CD4-positive, CD25-positive, alpha-beta regulatory T cell (primary cell): ENCODE data around the gene SUSD5. TPM values are rescaled to one million over a fixed set of nuclear protein-coding genes. Genes with fewer than 3 reads are reported as not detected.

Experiments used
- ATAC-seq, 2 donors: fragments of 150-1000 bp; cut with Tn5 transposase; one replicate each; pipeline ENCODE4 v1.10.0; 2021; ENCODE audit warnings: low read depth in 2 of 2, moderate number of reproducible peaks in 2 of 2, moderate library complexity in 1 of 2
- DNase-seq, 3 donors: peaks; one replicate each; pipeline versions ENCODE4 v3.0.0 to v3.0.0-alpha.2; 2012 to 2022; ENCODE audit warnings: mixed read lengths in 1 of 3
- H3K27ac ChIP-seq: one replicate; pipeline ENCODE4 v1.7.0; 2013; ENCODE audit warnings: mild to moderate bottlenecking, low read length; ENCODE audit not compliant: insufficient read depth, poor library complexity, severe bottlenecking
- H3K27me3 ChIP-seq: one replicate; pipeline ENCODE4 v1.7.0; 2013; ENCODE audit warnings: low read length; ENCODE audit not compliant: control insufficient read depth, insufficient read depth
- H3K36me3 ChIP-seq: one replicate; pipeline ENCODE4 v1.7.0; 2013; ENCODE audit warnings: mild to moderate bottlenecking, low read length, moderate library complexity; ENCODE audit not compliant: control insufficient read depth, insufficient read depth
- H3K4me1 ChIP-seq: 2 replicates; pipeline ENCODE4 v1.7.0; 2013; ENCODE audit warnings: mild to moderate bottlenecking, low read length; ENCODE audit not compliant: insufficient read depth, control insufficient read depth, poor library complexity, severe bottlenecking
- H3K4me3 ChIP-seq: one replicate; pipeline ENCODE4 v1.7.0; 2013; ENCODE audit warnings: low read depth, mild to moderate bottlenecking, low read length, moderate library complexity
- H3K9me3 ChIP-seq, 2 experiments: 1 replicate in 1 of 2; 2 replicates in 1 of 2; pipeline ENCODE4 v1.7.0; 2013; ENCODE audit warnings: low read length in 2 of 2, mild to moderate bottlenecking in 1 of 2, moderate library complexity in 1 of 2; ENCODE audit not compliant: control insufficient read depth in 2 of 2
- H3K27ac Mint-ChIP-seq, 3 donors: one replicate each; pipeline ENCODE4 v1.8.0; 2020 to 2022; ENCODE audit warnings: mild to moderate bottlenecking in 3 of 3, mixed read lengths in 3 of 3, moderate library complexity in 2 of 3
- H3K27me3 Mint-ChIP-seq: one replicate; pipeline ENCODE4 v1.8.0; 2022; ENCODE audit warnings: mild to moderate bottlenecking, mixed read lengths
- H3K36me3 Mint-ChIP-seq: one replicate; pipeline ENCODE4 v1.8.0; 2020; ENCODE audit warnings: mixed read lengths
- H3K4me1 Mint-ChIP-seq, 4 donors: one replicate each; pipeline ENCODE4 v1.8.0; 2020 to 2022; ENCODE audit warnings: mixed read lengths in 4 of 4, mild to moderate bottlenecking in 1 of 4
- H3K4me3 Mint-ChIP-seq, 4 donors: one replicate each; pipeline ENCODE4 v1.8.0; 2020 to 2022; ENCODE audit warnings: mild to moderate bottlenecking in 4 of 4, mixed read lengths in 4 of 4, moderate library complexity in 3 of 4
- H3K9me3 Mint-ChIP-seq, 7 donors: one replicate each; pipeline ENCODE4 v1.8.0; 2020 to 2022; ENCODE audit warnings: mixed read lengths in 7 of 7, mild to moderate bottlenecking in 3 of 7, moderate library complexity in 2 of 7
- polyA plus RNA-seq, 4 donors: library from polyadenylated mRNA; unstranded; fragments of 300-500 nt; fragmentation: Illumina TruSeq; gene quantifications; one replicate each; pipeline ENCODE4 v1.2.3, GENCODE V29; 2021
- total RNA-seq: library from RNA; stranded (reverse); gene quantifications from one replicate; pipeline ENCODE4 v1.2.3, GENCODE V29; 2022

SUSD5 gene
- total and polyA plus RNA-seq, 5 donors from 2014 or later, result 0.22 to 0.28 (median 0.25) TPM; not detected in 2

- H3K27ac Mint-ChIP-seq, result no peak overlapping the region
- Histone ChIP-seq H3K36me3 (no peaks in the 10 kb centered on the region), H3K4me1 (no peaks in the 10 kb centered on the region), H3K9me3 (no peaks in the 10 kb centered on the region), H3K27ac (no peak overlapping the region), H3K27me3 (peaks cover 38% of the 10 kb centered on the region), H3K4me3 (no peak overlapping the region)
- ATAC-seq, result no peak
- H3K4me1 Mint-ChIP-seq, result peaks cover 0 to 9% (median 2%) of the 10 kb centered on the region in 4 donors
- no peak overlapping the region for H3K4me3 Mint-ChIP-seq
- H3K27me3 Mint-ChIP-seq, result peaks cover 58% of the 10 kb centered on the region
- H3K9me3 Mint-ChIP-seq, result peaks cover 0 to 6% (median 0%) of the 10 kb centered on the region in 7 donors
- no peaks in the 10 kb centered on the region for H3K36me3 Mint-ChIP-seq
- no peak for DNase-seq
Observed at GRCh38 chr3:33215739-33216138, 2.9 kb downstream of the SUSD5 start.

GRCh38 chr3:33212406-33212805 is 6.2 kb downstream of the SUSD5 start:
- H3K4me3 Mint-ChIP-seq, result no peak overlapping the region
- Histone ChIP-seq H3K27me3 (peaks cover 34% of the 10 kb centered on the region), H3K4me3 (no peak overlapping the region), H3K36me3 (no peaks in the 10 kb centered on the region), H3K4me1 (no peaks in the 10 kb centered on the region), H3K9me3 (peaks cover 6% of the 10 kb centered on the region in 2 experiments), H3K27ac (no peak overlapping the region)
- no peaks in the 10 kb centered on the region for H3K36me3 Mint-ChIP-seq
- H3K27me3 Mint-ChIP-seq, result peaks cover 50% of the 10 kb centered on the region
- peaks cover 0 to 14% (median 7%) of the 10 kb centered on the region in 7 donors for H3K9me3 Mint-ChIP-seq
- no peak overlapping the region for H3K27ac Mint-ChIP-seq
- no peaks in the 10 kb centered on the region for H3K4me1 Mint-ChIP-seq
- no peak for ATAC-seq
- DNase-seq, result no peak

- ATAC-seq (no peak), DNase-seq (no peak)
- H3K27ac ChIP-seq, result no peak overlapping the region
- peaks cover 26% of the 10 kb centered on the region for H3K27me3 ChIP-seq
- H3K4me1 ChIP-seq, result no peaks in the 10 kb centered on the region
- no peaks in the 10 kb centered on the region for H3K36me3 ChIP-seq
- Mint-ChIP-seq H3K27ac (no peak overlapping the region), H3K9me3 (peaks cover 0 to 14% (median 6%) of the 10 kb centered on the region in 7 donors), H3K4me3 (no peak overlapping the region), H3K36me3 (no peaks in the 10 kb centered on the region), H3K27me3 (peaks cover 46% of the 10 kb centered on the region), H3K4me1 (no peaks in the 10 kb centered on the region)
- H3K9me3 ChIP-seq, result peaks cover 6% of the 10 kb centered on the region in 2 experiments
- H3K4me3 ChIP-seq, result no peak overlapping the region
Observed at GRCh38 chr3:33211444-33211843, 7.2 kb downstream of the SUSD5 start.

- Histone ChIP-seq H3K36me3 (no peaks in the 10 kb centered on the region), H3K9me3 (peaks cover 6% of the 10 kb centered on the region in 2 experiments), H3K4me3 (no peak overlapping the region), H3K27me3 (peaks cover 12% of the 10 kb centered on the region), H3K27ac (no peak overlapping the region), H3K4me1 (no peaks in the 10 kb centered on the region)
- H3K27me3 Mint-ChIP-seq, result peaks cover 39% of the 10 kb centered on the region
- H3K27ac Mint-ChIP-seq, result peak overlapping the region in 1 of 3 donors; percentile 50
- no peak overlapping the region for H3K4me3 Mint-ChIP-seq
- H3K9me3 Mint-ChIP-seq, result peaks cover 0 to 14% (median 5%) of the 10 kb centered on the region in 7 donors
- no peaks in the 10 kb centered on the region for H3K36me3 Mint-ChIP-seq
- ATAC-seq (no peak), DNase-seq (no peak)
- H3K4me1 Mint-ChIP-seq, result no peaks in the 10 kb centered on the region
Observed at GRCh38 chr3:33209357-33209756, 9.3 kb downstream of the SUSD5 start.

- H3K27me3 Mint-ChIP-seq, result peaks cover 15% of the 10 kb centered on the region
- no peak overlapping the region for H3K4me3 ChIP-seq
- H3K9me3 Mint-ChIP-seq, result peaks cover 0 to 2% (median 0%) of the 10 kb centered on the region in 7 donors
Observed at GRCh38 chr3:33202711-33203457, 15.7 kb downstream of the SUSD5 start.

GRCh38 chr3:33201195-33201594 is 17.4 kb downstream of the SUSD5 start:
- H3K4me1 Mint-ChIP-seq, result no peaks in the 10 kb centered on the region
- H3K27ac ChIP-seq, result no peak overlapping the region

More at GRCh38 chr3:33202711-33203457, 15.7 kb downstream of the SUSD5 start:
- H3K9me3 ChIP-seq, result no peaks in the 10 kb centered on the region
- H3K36me3 ChIP-seq, result no peaks in the 10 kb centered on the region
- no peaks in the 10 kb centered on the region for H3K4me1 Mint-ChIP-seq
- no peak overlapping the region for H3K27ac Mint-ChIP-seq
- H3K36me3 Mint-ChIP-seq, result no peaks in the 10 kb centered on the region
- H3K27me3 ChIP-seq, result peaks cover 2% of the 10 kb centered on the region
- DNase-seq, result no peak
- no peak overlapping the region for H3K4me3 Mint-ChIP-seq
- no peak for ATAC-seq
- H3K4me1 ChIP-seq, result no peaks in the 10 kb centered on the region
- no peak overlapping the region for H3K27ac ChIP-seq

GRCh38 chr3:33196538-33196937 is 22.1 kb downstream of the SUSD5 start:
- ATAC-seq (no peak), DNase-seq (no peak)
- Histone ChIP-seq H3K36me3 (no peaks in the 10 kb centered on the region), H3K27me3 (no peaks in the 10 kb centered on the region), H3K9me3 (no peaks in the 10 kb centered on the region), H3K4me3 (no peak overlapping the region), H3K4me1 (no peaks in the 10 kb centered on the region), H3K27ac (no peak overlapping the region)
- H3K36me3 Mint-ChIP-seq, result no peaks in the 10 kb centered on the region
- H3K4me3 Mint-ChIP-seq, result no peak overlapping the region
- H3K27ac Mint-ChIP-seq, result no peak overlapping the region
- H3K9me3 Mint-ChIP-seq, result no peaks in the 10 kb centered on the region
- no peaks in the 10 kb centered on the region for H3K4me1 Mint-ChIP-seq
- H3K27me3 Mint-ChIP-seq, result no peaks in the 10 kb centered on the region

More at GRCh38 chr3:33201195-33201594, 17.4 kb downstream of the SUSD5 start:
- no peaks in the 10 kb centered on the region for H3K36me3 Mint-ChIP-seq
- no peak overlapping the region for H3K4me3 Mint-ChIP-seq
- Histone ChIP-seq H3K36me3 (no peaks in the 10 kb centered on the region), H3K4me1 (no peaks in the 10 kb centered on the region), H3K4me3 (no peak overlapping the region), H3K27me3 (no peaks in the 10 kb centered on the region), H3K9me3 (no peaks in the 10 kb centered on the region)
- DNase-seq (no peak), ATAC-seq (no peak)
- peaks cover 0 to 2% (median 0%) of the 10 kb centered on the region in 7 donors for H3K9me3 Mint-ChIP-seq
- no peak overlapping the region for H3K27ac Mint-ChIP-seq
- H3K27me3 Mint-ChIP-seq, result peaks cover 9% of the 10 kb centered on the region

GRCh38 chr3:33194303-33194702 is 24.3 kb downstream of the SUSD5 start:
- Mint-ChIP-seq H3K27me3 (no peaks in the 10 kb centered on the region), H3K36me3 (no peaks in the 10 kb centered on the region), H3K27ac (no peak overlapping the region), H3K9me3 (no peaks in the 10 kb centered on the region), H3K4me1 (no peaks in the 10 kb centered on the region), H3K4me3 (no peak overlapping the region)
- DNase-seq (no peak), ATAC-seq (no peak)
- Histone ChIP-seq H3K27ac (no peak overlapping the region), H3K36me3 (no peaks in the 10 kb centered on the region), H3K4me1 (no peaks in the 10 kb centered on the region), H3K9me3 (no peaks in the 10 kb centered on the region), H3K27me3 (no peaks in the 10 kb centered on the region), H3K4me3 (no peak overlapping the region)
